ENCODE data around the gene THOC7.
A peak's percentile ranks its signal among the peaks of the same experiment; 100 is the strongest.

The THOC7 gene

GRCh38 chr3:63909431-63909830, 45.8 kb upstream of the THOC7 start:
- TF ChIP-seq CTCF (IDR thresholded peaks at IDR 0.05; ENCODE audit: insufficient read depth, missing control alignments) = no peak
- FAIRE-seq = no peak
- DNase-seq (ENCODE audit: insufficient read length, low spot score) = no peak

GRCh38 chr3:63908776-63909175, 45.2 kb upstream of the THOC7 start:
- no peak for TF ChIP-seq CTCF (IDR thresholded peaks at IDR 0.05; ENCODE audit: insufficient read depth, missing control alignments)
- FAIRE-seq = no peak
- no peak for DNase-seq (ENCODE audit: insufficient read length, low spot score)

GRCh38 chr3:63908081-63908736, 44.6 kb upstream of the THOC7 start:
- no peak for FAIRE-seq
- no peak for DNase-seq (ENCODE audit: insufficient read length, low spot score)
- peak; percentile 13 for TF ChIP-seq CTCF (IDR thresholded peaks at IDR 0.05; ENCODE audit: insufficient read depth, missing control alignments)

- TF ChIP-seq CTCF (IDR thresholded peaks at IDR 0.05; ENCODE audit: insufficient read depth, missing control alignments) = no peak
- DNase-seq (ENCODE audit: insufficient read length, low spot score) (no peak), FAIRE-seq (no peak)
Observed at GRCh38 chr3:63905731-63906620, 42.4 kb upstream of the THOC7 start.

- no peak for TF ChIP-seq CTCF (IDR thresholded peaks at IDR 0.05; ENCODE audit: insufficient read depth, missing control alignments)
- FAIRE-seq = no peak
Observed at GRCh38 chr3:63900459-63900858, 36.9 kb upstream of the THOC7 start.

GRCh38 chr3:63900010-63900409, 36.4 kb upstream of the THOC7 start:
- FAIRE-seq = no peak
- DNase-seq (ENCODE audit: insufficient read length, low spot score) = no peak
- TF ChIP-seq CTCF (IDR thresholded peaks at IDR 0.05; ENCODE audit: insufficient read depth, missing control alignments) = no peak

More at GRCh38 chr3:63900459-63900858, 36.9 kb upstream of the THOC7 start:
- no peak for DNase-seq (ENCODE audit: insufficient read length, low spot score)
